ENCODE measurements around the gene NELL2. TPM values are rescaled to one million over a fixed set of nuclear protein-coding genes. Genes with fewer than 3 reads are reported as not detected.

Gene NELL2
- total and polyA plus RNA-seq, 11 donors, result 0.04 to 1.8 (median 0.77) TPM; not detected in 3

DNA sequence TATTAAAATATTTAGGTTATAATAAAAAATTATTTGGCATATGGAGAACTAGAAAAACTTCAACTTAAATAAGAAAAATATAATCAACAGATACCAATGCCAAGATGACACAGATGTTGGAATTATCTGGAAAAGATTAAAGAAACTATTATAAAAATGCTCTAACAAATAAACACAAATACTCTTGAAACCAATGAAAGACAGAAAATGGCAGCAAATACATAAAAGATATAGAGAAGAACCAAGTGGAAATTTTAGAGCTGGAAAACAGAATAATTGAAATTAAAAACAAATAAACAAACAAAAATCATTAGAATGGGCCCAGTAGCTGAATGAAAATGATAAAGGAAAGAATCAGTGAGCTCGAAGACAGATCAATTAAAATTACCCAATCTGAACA lies 5.1 kb upstream of the NELL2 start:
- H3K9me3 ChIP-seq, result peaks cover 0 to 36% (median 6%) of the 10 kb centered on the region in 12 donors
- intact Hi-C loops (cut with DNase I), result no loop called here
- H3K27me3 ChIP-seq, result peaks cover 0 to 25% (median 7%) of the 10 kb centered on the region in 9 donors
- H3K4me1 ChIP-seq, result peaks cover 0 to 10% (median 6%) of the 10 kb centered on the region in 12 donors
- no peak for TF ChIP-seq POLR2A (IDR thresholded peaks at IDR 0.05)
- TF ChIP-seq, protein P1, sequence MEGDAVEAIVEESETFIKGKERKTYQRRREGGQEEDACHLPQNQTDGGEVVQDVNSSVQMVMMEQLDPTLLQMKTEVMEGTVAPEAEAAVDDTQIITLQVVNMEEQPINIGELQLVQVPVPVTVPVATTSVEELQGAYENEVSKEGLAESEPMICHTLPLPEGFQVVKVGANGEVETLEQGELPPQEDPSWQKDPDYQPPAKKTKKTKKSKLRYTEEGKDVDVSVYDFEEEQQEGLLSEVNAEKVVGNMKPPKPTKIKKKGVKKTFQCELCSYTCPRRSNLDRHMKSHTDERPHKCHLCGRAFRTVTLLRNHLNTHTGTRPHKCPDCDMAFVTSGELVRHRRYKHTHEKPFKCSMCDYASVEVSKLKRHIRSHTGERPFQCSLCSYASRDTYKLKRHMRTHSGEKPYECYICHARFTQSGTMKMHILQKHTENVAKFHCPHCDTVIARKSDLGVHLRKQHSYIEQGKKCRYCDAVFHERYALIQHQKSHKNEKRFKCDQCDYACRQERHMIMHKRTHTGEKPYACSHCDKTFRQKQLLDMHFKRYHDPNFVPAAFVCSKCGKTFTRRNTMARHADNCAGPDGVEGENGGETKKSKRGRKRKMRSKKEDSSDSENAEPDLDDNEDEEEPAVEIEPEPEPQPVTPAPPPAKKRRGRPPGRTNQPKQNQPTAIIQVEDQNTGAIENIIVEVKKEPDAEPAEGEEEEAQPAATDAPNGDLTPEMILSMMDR (IDR thresholded peaks at IDR 0.05), result no peak
- no peak for ATAC-seq
- H3K36me3 ChIP-seq, result no peaks in the 10 kb centered on the region
- H3K27ac ChIP-seq, result no peak overlapping the region
- no peak overlapping the region for H3K4me3 ChIP-seq
- WGBS, 4 donors, result 68 to 79% (median 73%) methylated on average over 1 of the region's 1 CpG
- DNase-seq, result no peak

DNA sequence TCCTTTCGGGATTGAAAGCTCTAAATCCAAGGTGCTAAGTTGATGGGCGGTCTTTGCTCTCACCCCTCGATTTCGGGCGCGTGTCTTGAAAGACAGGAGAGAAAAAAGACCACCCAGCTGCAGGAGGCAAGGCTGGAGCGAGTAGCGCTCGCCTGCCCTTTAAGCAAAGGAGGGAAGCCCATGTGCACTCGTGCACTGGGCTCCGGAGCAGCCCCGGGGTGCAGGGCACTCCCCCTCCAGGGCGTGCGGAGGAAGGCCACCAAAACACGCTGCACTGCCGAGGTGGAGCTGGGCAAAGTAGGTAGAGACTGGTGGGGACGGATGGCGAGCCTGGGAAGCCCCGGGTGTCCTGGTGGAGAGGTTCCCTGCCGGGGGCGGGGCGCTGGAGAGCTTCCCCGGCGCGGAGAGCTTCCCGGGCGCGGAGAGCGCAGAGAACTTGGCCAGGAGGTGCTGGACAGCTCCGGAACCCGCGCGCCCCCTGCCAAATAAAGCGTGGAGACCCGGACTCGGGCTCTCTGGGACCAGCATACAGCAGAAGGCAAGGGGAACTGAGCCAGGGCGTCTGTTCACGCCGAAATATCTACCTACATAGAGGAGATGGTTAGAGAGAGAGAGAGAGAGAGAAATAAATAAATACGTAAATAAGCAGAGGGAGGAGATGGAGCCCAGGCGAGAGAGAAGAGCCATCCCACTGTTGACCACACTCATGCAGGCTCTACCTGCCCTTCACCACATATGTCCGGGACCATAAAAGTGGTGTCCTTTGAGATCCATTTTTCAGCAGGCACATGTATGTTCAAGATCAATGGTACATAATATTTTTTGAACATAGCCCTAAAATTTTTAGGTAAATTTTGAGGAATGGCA lies 662 bp upstream of the NELL2 start:
- H3K36me3 ChIP-seq, result no peaks in the 10 kb centered on the region
- H3K4me1 ChIP-seq, result peaks cover 0 to 24% (median 13%) of the 10 kb centered on the region in 12 donors
- peaks cover 0 to 69% (median 33%) of the 10 kb centered on the region in 9 donors for H3K27me3 ChIP-seq
- peak overlapping the region; percentile 19 to 63 (median 52) for H3K4me3 ChIP-seq
- ATAC-seq, result peak in 3 of 4 donors; percentile 52 to 74 (median 58)
- DNase-seq, result peak in 1 of 5 donors; percentile 64
- 2 to 4% (median 3%) methylated on average over 38 to 42 of the region's 42 CpGs for WGBS, 4 donors
- no peak overlapping the region for H3K27ac ChIP-seq
- intact Hi-C loops (cut with DNase I), result no loop called here
- H3K9me3 ChIP-seq, result peaks cover 0 to 30% (median 6%) of the 10 kb centered on the region in 12 donors
- TF ChIP-seq POLR2A (IDR thresholded peaks at IDR 0.05), result no peak
- TF ChIP-seq, protein P1 (IDR thresholded peaks at IDR 0.05), result peak in 1 of 12 donors; percentile 4

DNA sequence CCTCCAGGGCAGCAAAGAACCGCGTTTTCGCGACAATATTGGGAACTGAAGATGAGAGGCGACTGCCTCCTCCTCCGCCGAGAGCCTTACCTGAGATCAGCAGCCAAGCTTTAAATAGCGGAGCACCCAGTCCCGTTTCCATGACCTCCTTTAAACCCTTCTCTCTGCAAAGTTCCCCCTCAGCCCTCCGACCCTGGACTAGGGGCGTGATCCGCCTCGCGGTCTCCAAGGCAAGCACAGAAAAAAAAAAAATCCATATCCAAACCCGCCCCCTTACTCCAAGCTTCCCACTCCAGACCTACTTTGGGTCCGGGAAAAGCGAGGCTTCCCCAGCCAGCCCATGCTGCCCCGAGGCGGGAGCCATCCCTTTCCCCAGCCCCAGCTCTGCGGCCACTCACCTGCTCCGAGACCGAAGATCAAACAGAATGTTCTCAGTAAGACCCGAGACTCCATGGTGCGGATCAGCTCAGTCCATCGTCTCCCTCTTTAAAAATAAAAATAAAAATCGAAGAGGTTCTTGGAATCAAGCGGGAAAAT lies 630 bp downstream of the NELL2 start:
- DNase-seq (no peak), ATAC-seq (peak in 1 of 4 donors; percentile 28)
- Histone ChIP-seq H3K27me3 (peaks cover 0 to 81% (median 38%) of the 10 kb centered on the region in 9 donors), H3K27ac (no peak overlapping the region), H3K9me3 (peaks cover 0 to 17% (median 0%) of the 10 kb centered on the region in 12 donors), H3K4me3 (peak overlapping the region; percentile 19 to 63 (median 52)), H3K4me1 (peaks cover 0 to 24% (median 13%) of the 10 kb centered on the region in 12 donors), H3K36me3 (no peaks in the 10 kb centered on the region)
- TF ChIP-seq POLR2A (IDR thresholded peaks at IDR 0.05), result no peak
- TF ChIP-seq, protein P1 (IDR thresholded peaks at IDR 0.05), result no peak
- intact Hi-C loops (cut with DNase I), result no loop called here
- 1 to 2% (median 1%) methylated on average over 27 of the region's 27 CpGs for WGBS, 4 donors

DNA sequence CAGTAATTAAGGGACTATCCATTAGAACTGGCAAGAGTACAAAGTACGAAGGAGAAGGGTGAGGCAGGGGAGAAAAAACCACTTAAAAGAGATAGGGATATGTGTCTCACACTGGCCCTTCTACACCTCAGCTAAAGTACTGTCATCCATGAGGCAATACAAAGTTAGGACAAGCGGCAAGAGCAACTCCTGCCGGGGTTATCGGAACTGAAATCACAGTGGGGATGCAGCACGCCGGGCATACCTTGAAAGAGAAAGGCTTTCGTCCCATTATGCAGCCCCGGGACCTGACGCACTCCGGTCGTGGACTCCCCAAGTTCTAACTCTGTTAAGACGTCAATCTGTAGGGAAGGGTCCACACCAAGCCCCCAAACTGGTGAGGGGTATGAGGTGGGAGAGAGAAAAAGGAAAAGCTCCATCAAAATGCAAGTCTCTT lies 1.1 kb downstream of the NELL2 start:
- H3K27ac ChIP-seq, result no peak overlapping the region
- no peak for TF ChIP-seq POLR2A (IDR thresholded peaks at IDR 0.05)
- TF ChIP-seq, protein P1 (IDR thresholded peaks at IDR 0.05), result no peak
- H3K4me1 ChIP-seq, result peaks cover 0 to 24% (median 13%) of the 10 kb centered on the region in 12 donors
- ATAC-seq (no peak), DNase-seq (no peak)
- 1 to 3% (median 2%) methylated on average over 12 of the region's 12 CpGs for WGBS, 4 donors
- peaks cover 0 to 12% (median 0%) of the 10 kb centered on the region in 12 donors for H3K9me3 ChIP-seq
- H3K36me3 ChIP-seq, result no peaks in the 10 kb centered on the region
- intact Hi-C loops (cut with DNase I), result no loop called here
- peaks cover 0 to 86% (median 40%) of the 10 kb centered on the region in 9 donors for H3K27me3 ChIP-seq
- H3K4me3 ChIP-seq, result peak overlapping the region in 10 of 12 donors; percentile 41 to 63 (median 54)
